Sigmoid colon (tissue), 4 donors: ENCODE data around the gene ABCA13.

Experiments
- EP300 ChIP-seq, 4 donors: sonication (generic); formaldehyde crosslinking; IDR thresholded peaks; one replicate each; pipeline ENCODE4 v1.6.1; 2017; ENCODE audit warnings: antibody characterized with exemption in 4 of 4
- TF ChIP-seq, protein P1 (sequence below), 4 experiments: fragments of 450-650 bp in 3 of 4; fragments of 200-600 bp in 1 of 4; IDR thresholded peaks; one replicate each; pipeline ENCODE4 v1.5.1; 2016 to 2019; ENCODE audit warnings: antibody characterized with exemption in 4 of 4, mild to moderate bottlenecking in 3 of 4, moderate library complexity in 2 of 4

DNA sequence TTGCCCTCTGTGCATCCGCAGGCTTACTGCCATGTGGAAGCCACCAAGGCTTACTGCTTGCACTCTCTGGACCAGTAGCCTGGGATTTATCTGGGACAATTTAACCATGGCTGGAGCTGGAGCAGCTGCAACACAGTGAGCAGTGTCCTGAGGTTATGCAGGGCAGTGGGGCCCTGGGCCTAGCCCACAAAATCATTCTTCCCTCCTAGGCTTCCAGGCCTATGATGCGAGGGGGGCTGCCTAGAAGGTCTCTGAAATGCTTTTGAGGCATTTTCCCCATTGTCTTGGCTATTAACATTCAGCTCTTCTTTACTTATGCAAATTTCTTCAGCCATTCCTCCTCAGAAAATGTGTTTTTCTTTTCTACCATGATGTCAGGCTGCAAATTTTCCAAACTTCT, 439.4 kb downstream of the ABCA13 start:
- TF ChIP-seq EP300 (IDR thresholded peaks at IDR 0.05), result no peak
- TF ChIP-seq, protein P1, sequence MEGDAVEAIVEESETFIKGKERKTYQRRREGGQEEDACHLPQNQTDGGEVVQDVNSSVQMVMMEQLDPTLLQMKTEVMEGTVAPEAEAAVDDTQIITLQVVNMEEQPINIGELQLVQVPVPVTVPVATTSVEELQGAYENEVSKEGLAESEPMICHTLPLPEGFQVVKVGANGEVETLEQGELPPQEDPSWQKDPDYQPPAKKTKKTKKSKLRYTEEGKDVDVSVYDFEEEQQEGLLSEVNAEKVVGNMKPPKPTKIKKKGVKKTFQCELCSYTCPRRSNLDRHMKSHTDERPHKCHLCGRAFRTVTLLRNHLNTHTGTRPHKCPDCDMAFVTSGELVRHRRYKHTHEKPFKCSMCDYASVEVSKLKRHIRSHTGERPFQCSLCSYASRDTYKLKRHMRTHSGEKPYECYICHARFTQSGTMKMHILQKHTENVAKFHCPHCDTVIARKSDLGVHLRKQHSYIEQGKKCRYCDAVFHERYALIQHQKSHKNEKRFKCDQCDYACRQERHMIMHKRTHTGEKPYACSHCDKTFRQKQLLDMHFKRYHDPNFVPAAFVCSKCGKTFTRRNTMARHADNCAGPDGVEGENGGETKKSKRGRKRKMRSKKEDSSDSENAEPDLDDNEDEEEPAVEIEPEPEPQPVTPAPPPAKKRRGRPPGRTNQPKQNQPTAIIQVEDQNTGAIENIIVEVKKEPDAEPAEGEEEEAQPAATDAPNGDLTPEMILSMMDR (IDR thresholded peaks at IDR 0.05), result no peak
